B cell (primary cell): Measurements from ENCODE around the gene UQCR10.

ENCODE experiments used
- CTCF ChIP-seq: fragments of 200-600 bp; IDR thresholded peaks from one replicate; pipeline ENCODE4 v1.8.0; 2022; ENCODE audit warnings: antibody characterized with exemption, mild to moderate bottlenecking
- EZH2 ChIP-seq: IDR thresholded peaks from 2 replicates; pipeline ENCODE4 v1.6.1; 2012; ENCODE audit warnings: borderline replicate concordance, low read depth, mild to moderate bottlenecking, moderate library complexity, low read length; ENCODE audit not compliant: insufficient read depth, poor library complexity, severe bottlenecking

- TF ChIP-seq CTCF: no peak
- TF ChIP-seq EZH2: no peak
Measured at GRCh38 chr22:29734406-29734805, 32.8 kb upstream of the UQCR10 start.
